ENCODE measurements around the gene ZMIZ1. TPM values are rescaled to one million over a fixed set of nuclear protein-coding genes. Genes with fewer than 3 reads are reported as not detected.

Gene ZMIZ1
- total RNA-seq, 1 donor, result 23.3 TPM

DNA sequence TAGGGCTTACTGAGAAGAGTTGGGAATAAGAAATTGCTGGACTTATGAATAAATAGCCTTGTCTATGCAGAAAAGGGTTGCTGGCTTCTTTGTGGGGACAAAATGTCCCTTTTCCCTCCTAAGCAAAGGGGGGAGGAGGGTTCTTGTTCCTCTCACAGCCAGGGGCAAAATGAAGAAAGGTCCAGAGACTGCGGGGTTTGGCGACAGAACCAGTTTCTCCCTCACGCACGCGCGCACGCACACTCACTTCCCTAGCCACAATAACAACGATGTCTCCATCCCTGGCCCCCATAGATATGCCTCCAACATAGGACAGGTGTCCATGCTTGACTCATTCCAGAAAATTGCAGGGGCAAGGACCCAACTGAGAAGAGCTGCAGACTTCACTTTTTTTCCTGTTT is 3.3 kb downstream of the ZMIZ1 start:
- DNase-seq (ENCODE audit: low read depth), result no peak
- H3K4me3 ChIP-seq (ENCODE audit: low read depth, low read length), result peak overlapping the region; percentile 99
- TF ChIP-seq, protein P1, sequence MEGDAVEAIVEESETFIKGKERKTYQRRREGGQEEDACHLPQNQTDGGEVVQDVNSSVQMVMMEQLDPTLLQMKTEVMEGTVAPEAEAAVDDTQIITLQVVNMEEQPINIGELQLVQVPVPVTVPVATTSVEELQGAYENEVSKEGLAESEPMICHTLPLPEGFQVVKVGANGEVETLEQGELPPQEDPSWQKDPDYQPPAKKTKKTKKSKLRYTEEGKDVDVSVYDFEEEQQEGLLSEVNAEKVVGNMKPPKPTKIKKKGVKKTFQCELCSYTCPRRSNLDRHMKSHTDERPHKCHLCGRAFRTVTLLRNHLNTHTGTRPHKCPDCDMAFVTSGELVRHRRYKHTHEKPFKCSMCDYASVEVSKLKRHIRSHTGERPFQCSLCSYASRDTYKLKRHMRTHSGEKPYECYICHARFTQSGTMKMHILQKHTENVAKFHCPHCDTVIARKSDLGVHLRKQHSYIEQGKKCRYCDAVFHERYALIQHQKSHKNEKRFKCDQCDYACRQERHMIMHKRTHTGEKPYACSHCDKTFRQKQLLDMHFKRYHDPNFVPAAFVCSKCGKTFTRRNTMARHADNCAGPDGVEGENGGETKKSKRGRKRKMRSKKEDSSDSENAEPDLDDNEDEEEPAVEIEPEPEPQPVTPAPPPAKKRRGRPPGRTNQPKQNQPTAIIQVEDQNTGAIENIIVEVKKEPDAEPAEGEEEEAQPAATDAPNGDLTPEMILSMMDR (IDR thresholded peaks at IDR 0.05; ENCODE audit: insufficient read depth, low read depth, low read length), result no peak

DNA sequence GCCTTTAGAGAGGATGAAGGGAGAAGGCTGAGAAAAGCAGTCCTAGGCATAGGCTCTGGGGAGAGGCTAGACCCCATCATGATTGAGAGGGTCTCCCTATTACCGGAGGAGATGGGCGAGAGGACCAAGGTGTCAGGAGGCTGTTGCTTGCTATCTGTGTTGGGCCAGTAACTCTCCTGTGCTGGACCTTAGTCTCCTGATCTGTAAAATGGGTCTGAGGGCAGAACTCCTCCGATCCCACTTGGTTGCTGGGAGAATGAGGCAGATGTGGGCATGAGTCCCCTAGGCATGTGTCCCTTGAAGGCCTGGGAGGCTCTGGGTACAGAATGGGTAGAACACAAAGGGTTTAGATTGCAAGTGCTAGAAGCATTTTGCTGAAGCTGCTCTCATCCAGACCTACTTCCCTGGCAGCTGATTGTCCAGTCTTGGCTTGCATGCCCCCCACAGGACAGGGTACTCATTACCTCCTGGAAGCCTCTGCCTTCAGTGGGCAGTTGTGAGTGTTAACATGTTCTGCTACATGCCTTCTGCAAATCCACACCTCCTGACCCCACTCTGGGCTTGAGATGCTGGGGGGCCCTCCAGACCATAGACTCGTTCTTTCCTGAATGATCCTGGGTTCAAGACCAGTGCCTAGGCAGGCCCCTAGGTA is 4.4 kb downstream of the ZMIZ1 start:
- no peak overlapping the region for H3K4me3 ChIP-seq (ENCODE audit: low read depth, low read length)
- no peak for DNase-seq (ENCODE audit: low read depth)
- TF ChIP-seq, protein P1 (IDR thresholded peaks at IDR 0.05; ENCODE audit: insufficient read depth, low read depth, low read length), result peak; percentile 19

DNA sequence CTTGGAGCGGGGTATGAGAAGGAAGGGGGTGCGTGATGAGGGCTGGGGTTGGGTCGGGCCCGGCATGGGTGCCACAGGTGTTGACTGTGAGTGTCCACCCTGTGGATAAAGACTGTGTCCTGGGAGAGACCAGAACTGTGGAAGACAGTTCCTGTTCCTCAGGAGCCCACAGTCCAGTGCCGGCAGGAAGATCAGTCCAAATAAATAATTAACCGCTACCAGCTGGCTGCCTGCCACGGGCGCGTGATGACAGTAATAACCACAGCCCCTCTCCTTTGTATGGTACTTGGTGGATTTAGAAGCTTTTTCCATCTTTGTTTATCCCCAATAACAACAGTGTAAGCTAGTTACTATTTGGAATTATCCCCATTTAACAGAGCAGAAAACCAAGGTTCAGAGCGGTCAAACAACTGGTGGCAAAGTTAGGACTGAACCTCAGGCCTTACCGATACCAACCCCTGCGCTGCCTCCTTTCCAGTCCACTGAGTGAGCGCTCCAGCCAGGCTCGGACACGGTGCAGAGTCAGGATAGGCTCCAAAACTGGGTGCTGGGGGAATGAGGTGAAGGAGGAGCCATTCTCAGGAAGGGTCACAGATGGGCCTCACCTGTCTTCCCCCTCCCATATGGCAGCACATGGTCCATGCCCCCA is 5.1 kb downstream of the ZMIZ1 start:
- peak; percentile 56 for DNase-seq (ENCODE audit: low read depth)
- TF ChIP-seq, protein P1 (IDR thresholded peaks at IDR 0.05; ENCODE audit: insufficient read depth, low read depth, low read length), result no peak
- H3K4me3 ChIP-seq (ENCODE audit: low read depth, low read length), result no peak overlapping the region

DNA sequence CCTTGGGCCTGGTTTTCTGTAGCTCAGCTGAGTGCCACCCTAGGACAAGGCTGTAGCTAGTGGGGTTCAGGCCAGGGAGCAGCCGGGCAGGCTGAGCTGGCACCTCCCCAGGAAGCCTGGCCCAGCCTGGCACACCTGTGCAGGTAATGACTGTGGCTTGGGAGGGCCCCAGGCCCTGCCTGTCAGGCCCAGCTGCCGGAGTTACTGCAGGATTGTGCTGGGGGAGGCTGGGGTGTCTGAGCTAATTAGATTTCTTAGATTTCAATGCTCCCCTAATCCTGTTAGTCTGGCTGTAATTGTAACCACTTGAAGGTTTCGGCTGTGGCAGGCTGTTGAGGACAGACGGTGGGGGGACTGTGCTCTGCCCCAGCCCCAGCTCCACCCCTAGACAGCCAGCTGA is 6.0 kb downstream of the ZMIZ1 start:
- TF ChIP-seq, protein P1 (IDR thresholded peaks at IDR 0.05; ENCODE audit: insufficient read depth, low read depth, low read length), result no peak
- DNase-seq (ENCODE audit: low read depth), result no peak
- H3K4me3 ChIP-seq (ENCODE audit: low read depth, low read length), result no peak overlapping the region

DNA sequence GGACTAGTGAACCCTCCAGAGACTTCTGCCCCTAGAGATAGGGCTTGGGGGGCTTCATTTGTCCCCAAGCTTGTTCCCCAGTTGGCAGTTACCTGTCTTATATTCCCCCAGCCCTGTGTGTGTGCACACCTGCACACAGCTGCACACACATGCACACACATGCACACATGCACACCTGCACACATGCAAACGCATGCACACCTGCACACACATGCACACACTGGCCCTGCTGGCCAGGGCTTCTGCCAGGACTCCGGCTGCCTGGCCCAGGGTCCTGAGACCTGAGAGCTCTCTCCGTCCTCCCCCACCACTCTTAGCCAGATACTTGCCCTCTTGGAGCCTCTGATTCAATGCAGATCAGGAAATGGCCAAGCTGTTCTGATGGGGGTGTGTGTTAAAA is 6.7 kb downstream of the ZMIZ1 start:
- TF ChIP-seq, protein P1 (IDR thresholded peaks at IDR 0.05; ENCODE audit: insufficient read depth, low read depth, low read length), result no peak

DNA sequence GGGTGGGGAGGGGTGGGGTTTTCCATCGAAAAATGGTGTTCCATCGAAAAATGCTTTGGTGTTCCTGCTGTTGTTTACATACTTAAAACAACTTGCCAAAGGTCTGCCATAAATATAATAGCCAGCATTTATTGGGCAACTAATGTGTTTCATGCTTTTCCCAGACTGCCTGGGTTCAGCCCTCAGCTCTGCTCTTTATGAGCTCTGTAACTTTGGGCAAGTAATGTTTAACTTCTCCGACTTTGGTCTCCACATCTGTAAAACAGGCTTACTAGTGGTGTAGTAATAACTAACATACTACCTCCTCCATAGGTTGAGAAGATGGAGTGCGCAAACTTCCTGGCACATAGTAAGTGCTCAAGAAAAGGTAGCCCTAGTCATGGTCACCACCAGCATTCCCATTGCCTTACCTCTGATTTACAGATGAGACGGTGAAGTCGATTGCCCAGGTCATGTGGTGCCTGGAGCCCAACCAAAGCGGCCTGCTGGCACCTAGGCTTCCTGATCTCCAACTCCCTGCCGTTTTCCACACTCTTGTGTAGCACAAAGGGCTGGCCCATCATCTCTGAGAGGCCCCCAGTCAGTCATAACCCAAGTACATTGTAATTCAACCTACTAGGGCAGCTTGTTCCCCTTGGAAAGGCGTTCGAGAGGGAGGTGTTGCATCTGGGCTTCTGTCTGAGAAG is 8.9 kb downstream of the ZMIZ1 start:
- peak; percentile 73 for DNase-seq (ENCODE audit: low read depth)
- H3K4me3 ChIP-seq (ENCODE audit: low read depth, low read length), result no peak overlapping the region
- TF ChIP-seq, protein P1 (IDR thresholded peaks at IDR 0.05; ENCODE audit: insufficient read depth, low read depth, low read length), result no peak

More for the DNA sequence above, 6.7 kb downstream of the ZMIZ1 start:
- no peak for DNase-seq (ENCODE audit: low read depth)
- H3K4me3 ChIP-seq (ENCODE audit: low read depth, low read length), result no peak overlapping the region
